ENCODE measurements around the gene C5.

GRCh38 chr9:120922404-120923195 is 127.5 kb downstream of the C5 start:
- TF ChIP-seq CTCF (IDR thresholded peaks at IDR 0.05) (no peak), POLR2A (IDR thresholded peaks at IDR 0.05) (no peak)

All from Peyer's patch (tissue), 4 donors.